ENCODE results near the gene SMPD4. TPM values are rescaled to one million over a fixed set of nuclear protein-coding genes. Genes with fewer than 3 reads are reported as not detected.
"Not testable (repeated sequence)": the region's sequence is repeated elsewhere in the genome, so short reads cannot be mapped to it uniquely, and the experiment has no call there.

SMPD4 gene
- total RNA-seq, 1 donor from 2014 or later, result 79.0 TPM

GRCh38 chr2:130187859-130188792 lies 6.7 kb upstream of the SMPD4 start:
- intact Hi-C loops (cut with micrococcal nuclease), result not testable (repeated sequence)

- intact Hi-C loops (cut with micrococcal nuclease), result no loop called here
Measured at GRCh38 chr2:130187268-130187667, 5.9 kb upstream of the SMPD4 start.

GRCh38 chr2:130186391-130186790 lies 5.0 kb upstream of the SMPD4 start:
- intact Hi-C loops (cut with micrococcal nuclease), result no loop called here

- intact Hi-C loops (cut with micrococcal nuclease), result no loop called here
Measured at GRCh38 chr2:130185896-130186295, 4.5 kb upstream of the SMPD4 start.

GRCh38 chr2:130185436-130185835 lies 4.0 kb upstream of the SMPD4 start:
- intact Hi-C loops (cut with micrococcal nuclease), result no loop called here

- intact Hi-C loops (cut with micrococcal nuclease), result loop anchor here (2.0 to 5.0 kb wide), 4 partner anchors 36 to 1309 kb away; partner anchors contain the start of genes CCDC74B and MZT2A
Measured at GRCh38 chr2:130183512-130184373, 2.3 kb upstream of the SMPD4 start.

- intact Hi-C loops (cut with micrococcal nuclease), result loop anchor here (1.0 to 5.0 kb wide), 5 partner anchors 36 to 1309 kb away; partner anchors contain the start of genes CCDC74B and MZT2A
Measured at GRCh38 chr2:130182826-130183511, 1.6 kb upstream of the SMPD4 start.

- intact Hi-C loops (cut with micrococcal nuclease), result loop anchor here (1.0 to 5.0 kb wide), 7 partner anchors 35 to 1310 kb away; partner anchors contain the start of genes CCDC74B, IMP4 and MZT2A
Measured at GRCh38 chr2:130181880-130182682, 679 bp upstream of the SMPD4 start, which contains the start of gene MZT2B. Gene MZT2B, plus strand, starts transcription at chr2:130182262. Its CDS starts 21 bp downstream, at chr2:130182283.

GRCh38 chr2:130180404-130181324 lies 738 bp downstream of the SMPD4 start:
- intact Hi-C loops (cut with micrococcal nuclease), result loop anchor here (1.0 to 5.0 kb wide), 5 partner anchors 33 to 1312 kb away; partner anchors contain the start of genes CCDC74B, IMP4 and MZT2A

- intact Hi-C loops (cut with micrococcal nuclease), result not testable (repeated sequence)
Measured at GRCh38 chr2:130174866-130175265, 6.5 kb downstream of the SMPD4 start.

- intact Hi-C loops (cut with micrococcal nuclease), result no loop called here
Measured at GRCh38 chr2:130169896-130170295, 11.5 kb downstream of the SMPD4 start.

GRCh38 chr2:130169163-130169562 lies 12.2 kb downstream of the SMPD4 start:
- intact Hi-C loops (cut with micrococcal nuclease), result not testable (repeated sequence)

GRCh38 chr2:130166611-130167010 lies 14.8 kb downstream of the SMPD4 start:
- intact Hi-C loops (cut with micrococcal nuclease), result not testable (repeated sequence)

- intact Hi-C loops (cut with micrococcal nuclease), result no loop called here
Measured at GRCh38 chr2:130165293-130166016, 15.9 kb downstream of the SMPD4 start.

- intact Hi-C loops (cut with micrococcal nuclease), result no loop called here
Measured at GRCh38 chr2:130162968-130163367, 18.4 kb downstream of the SMPD4 start.

- intact Hi-C loops (cut with micrococcal nuclease), result not testable (repeated sequence)
Measured at GRCh38 chr2:130162486-130162885, 18.9 kb downstream of the SMPD4 start.

- intact Hi-C loops (cut with micrococcal nuclease), result not testable (repeated sequence)
Measured at GRCh38 chr2:130160838-130161705, 20.3 kb downstream of the SMPD4 start.

Measured in T-helper 2 cell treated with Interferon-gamma antibody and Interleukin-4, amounts not matched to agents 100 ng/mL and 5 ng/mL, for 36 hours (primary cell).